Mammary epithelial cell (primary cell): ENCODE data around the gene SMG9.

Source experiments
- EZH2 ChIP-seq: IDR thresholded peaks from 2 replicates; pipeline ENCODE4 v1.6.1; 2012; ENCODE audit warnings: low read length, inconsistent platforms, borderline replicate concordance
- TF ChIP-seq, protein P1 (sequence below), 2 donors: IDR thresholded peaks in 1 of 2; conservative IDR thresholded peaks in 1 of 2; 2 replicates each; pipeline ENCODE4 v1.5.1; 2011 to 2012; ENCODE audit warnings: inconsistent platforms in 2 of 2, low read length in 2 of 2, mild to moderate bottlenecking in 2 of 2, control low read depth in 1 of 2, low read depth in 1 of 2; ENCODE audit not compliant: insufficient read depth in 1 of 2; ENCODE audit errors: extremely low read depth in 1 of 2

DNA sequence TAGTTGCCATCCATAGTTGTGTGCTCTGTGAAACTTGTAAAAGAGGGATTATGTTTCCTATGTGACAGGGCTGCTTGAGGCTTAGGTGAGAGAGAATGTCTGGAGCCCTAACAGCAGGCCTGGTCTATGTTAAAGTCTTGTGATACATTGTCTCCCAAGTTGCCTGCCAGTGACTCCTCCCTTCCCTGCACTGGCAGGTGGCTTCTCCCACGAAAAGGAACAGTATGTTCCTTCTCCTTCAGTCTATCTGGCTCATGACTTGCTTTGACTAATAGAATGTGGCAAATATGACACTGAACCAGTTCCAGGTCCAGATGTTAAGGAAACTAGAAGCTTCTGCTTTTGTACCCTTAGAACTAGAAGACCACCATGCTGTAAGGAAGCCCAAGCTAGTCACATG lies 31.9 kb upstream of the SMG9 start:
- TF ChIP-seq, protein P1, sequence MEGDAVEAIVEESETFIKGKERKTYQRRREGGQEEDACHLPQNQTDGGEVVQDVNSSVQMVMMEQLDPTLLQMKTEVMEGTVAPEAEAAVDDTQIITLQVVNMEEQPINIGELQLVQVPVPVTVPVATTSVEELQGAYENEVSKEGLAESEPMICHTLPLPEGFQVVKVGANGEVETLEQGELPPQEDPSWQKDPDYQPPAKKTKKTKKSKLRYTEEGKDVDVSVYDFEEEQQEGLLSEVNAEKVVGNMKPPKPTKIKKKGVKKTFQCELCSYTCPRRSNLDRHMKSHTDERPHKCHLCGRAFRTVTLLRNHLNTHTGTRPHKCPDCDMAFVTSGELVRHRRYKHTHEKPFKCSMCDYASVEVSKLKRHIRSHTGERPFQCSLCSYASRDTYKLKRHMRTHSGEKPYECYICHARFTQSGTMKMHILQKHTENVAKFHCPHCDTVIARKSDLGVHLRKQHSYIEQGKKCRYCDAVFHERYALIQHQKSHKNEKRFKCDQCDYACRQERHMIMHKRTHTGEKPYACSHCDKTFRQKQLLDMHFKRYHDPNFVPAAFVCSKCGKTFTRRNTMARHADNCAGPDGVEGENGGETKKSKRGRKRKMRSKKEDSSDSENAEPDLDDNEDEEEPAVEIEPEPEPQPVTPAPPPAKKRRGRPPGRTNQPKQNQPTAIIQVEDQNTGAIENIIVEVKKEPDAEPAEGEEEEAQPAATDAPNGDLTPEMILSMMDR (conservative IDR thresholded peaks at IDR 0.05 in 1 of 2, IDR thresholded peaks at IDR 0.05 in 1 of 2; ENCODE audit: extremely low read depth in 1 of 2, insufficient read depth in 1 of 2, low read depth in 1 of 2, low read length in 2 of 2) = no peak
- TF ChIP-seq EZH2 = no peak
